ENCODE measurements around the gene SLC35F5. TPM values are rescaled to one million over a fixed set of nuclear protein-coding genes. Genes with fewer than 3 reads are reported as not detected.
A peak's percentile ranks its signal among the peaks of the same experiment; 100 is the strongest.

SLC35F5 gene
- total and polyA plus RNA-seq, 2 of the 13 experiments (the other 11 are each of a cell fraction or from before 2014, with no cell fraction given), result 139 to 174 TPM

DNA sequence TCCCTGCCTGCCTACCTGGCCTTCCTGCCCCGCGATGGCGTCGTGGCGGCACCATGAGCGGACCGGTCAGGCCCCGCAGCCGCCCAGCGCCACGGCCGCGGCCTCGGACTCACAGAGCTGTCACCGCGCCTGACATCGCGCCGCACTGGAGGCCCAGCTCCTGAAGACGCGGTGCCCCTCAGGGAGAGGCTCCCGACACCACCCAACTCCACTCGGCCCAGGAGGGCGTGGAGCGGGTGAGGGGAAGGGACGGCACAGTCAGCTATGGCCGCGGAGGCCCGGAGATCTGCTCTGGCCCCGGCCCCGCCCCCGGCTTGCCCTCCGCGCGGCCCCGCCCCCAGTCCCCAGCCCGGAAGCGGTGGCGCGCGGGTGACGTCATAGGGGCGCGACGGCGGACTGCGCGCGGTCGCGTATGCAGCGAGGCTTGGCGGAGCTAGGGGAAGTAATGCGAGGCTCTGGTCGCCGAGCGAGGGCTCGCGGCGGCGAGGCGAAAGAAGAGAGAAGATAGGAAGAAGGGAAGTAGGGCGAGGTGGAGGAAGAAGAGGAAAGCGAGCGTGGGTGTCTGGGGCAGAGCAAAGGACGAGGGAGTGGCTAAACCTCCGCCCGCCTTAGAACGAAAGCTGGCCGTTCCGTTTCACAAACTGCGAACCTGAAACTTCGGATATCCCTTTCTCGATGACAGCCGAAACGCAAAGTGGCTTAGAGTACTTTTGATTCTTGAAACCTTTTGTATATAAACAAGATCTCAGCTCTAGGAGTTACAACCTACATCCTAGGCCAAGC is at the start of gene SLC35F5 (continued):
- no peak for TF ChIP-seq KIAA2018 (CRISPR knock-in tag; IDR thresholded peaks at IDR 0.05; ENCODE audit: borderline replicate concordance)
- TF ChIP-seq ZNF34 (CRISPR knock-in tag; IDR thresholded peaks at IDR 0.05; ENCODE audit: borderline replicate concordance), result peak; percentile 97; the same call in 1 of the 2 replicates
- TF ChIP-seq HCFC1 (IDR thresholded peaks at IDR 0.05; ENCODE audit: low read depth, low read length), result peak; percentile 78
- TF ChIP-seq RFXAP (CRISPR knock-in tag; IDR thresholded peaks at IDR 0.05; ENCODE audit: borderline replicate concordance), result peak; percentile 74
- TF ChIP-seq ZNF558 (CRISPR knock-in tag; IDR thresholded peaks at IDR 0.05; ENCODE audit: borderline replicate concordance), result peak; percentile 97; the same call in 1 of the 2 replicates
- no peak for TF ChIP-seq SMARCE1 (IDR thresholded peaks at IDR 0.05; ENCODE audit: borderline replicate concordance)
- no peak for TF ChIP-seq KLF15 (CRISPR knock-in tag; IDR thresholded peaks at IDR 0.05; ENCODE audit: borderline replicate concordance)
- TF ChIP-seq BRD4 (CRISPR knock-in tag; IDR thresholded peaks at IDR 0.05), result peak; percentile 97
- no peak; the same call in 1 of the 2 replicates for TF ChIP-seq JUN (CRISPR knock-in tag; IDR thresholded peaks at IDR 0.05)
- TF ChIP-seq RAD51 (IDR thresholded peaks at IDR 0.05; ENCODE audit: borderline replicate concordance), result no peak
- peak; percentile 99 for TF ChIP-seq ZNF800 (CRISPR knock-in tag; IDR thresholded peaks at IDR 0.05)
- peak; percentile 71; the same call in 1 of the 2 replicates for TF ChIP-seq HIC2 (CRISPR knock-in tag; IDR thresholded peaks at IDR 0.05; ENCODE audit: low read depth)
- TF ChIP-seq ZNF235 (CRISPR knock-in tag; IDR thresholded peaks at IDR 0.05; ENCODE audit: borderline replicate concordance), result peak; percentile 98
- TF ChIP-seq KDM2A (CRISPR knock-in tag; IDR thresholded peaks at IDR 0.05; ENCODE audit: borderline replicate concordance, low read depth), result peak; percentile 99
- TF ChIP-seq REXO4 (CRISPR knock-in tag; IDR thresholded peaks at IDR 0.05; ENCODE audit: borderline replicate concordance), result 0 out of 2 replicates have a peak, but pooled peaks have one; percentile 84
- TF ChIP-seq ZNF577 (CRISPR knock-in tag; IDR thresholded peaks at IDR 0.05; ENCODE audit: borderline replicate concordance, low read depth), result peak; percentile 70; the same call in 1 of the 2 replicates
